Testis (tissue), 3 donors: Measurements from ENCODE around the gene PON2. TPM values are rescaled to one million over a fixed set of nuclear protein-coding genes. Genes with fewer than 3 reads are reported as not detected.
"Not testable (repeated sequence)": the region's sequence is repeated elsewhere in the genome, so short reads cannot be mapped to it uniquely, and the experiment has no call there.

Source experiments
- DNase-seq: peaks from one replicate; pipeline ENCODE4 v3.0.0-alpha.2; 2019
- H3K27ac ChIP-seq, 2 donors: fragments of 200-600 bp; sonication (generic); one replicate each; pipeline ENCODE4 v1.5.1; 2019
- H3K27me3 ChIP-seq: fragments of 200-600 bp; sonication (generic); one replicate; pipeline ENCODE4 v1.5.1; 2019
- H3K36me3 ChIP-seq: fragments of 200-600 bp; sonication (generic); one replicate; pipeline ENCODE4 v1.5.1; 2017; ENCODE audit warnings: low read depth; ENCODE audit errors: missing control alignments
- H3K4me1 ChIP-seq: fragments of 200-600 bp; sonication (generic); one replicate; pipeline ENCODE4 v1.5.1; 2019
- H3K4me3 ChIP-seq, 2 donors: fragments of 200-600 bp; sonication (generic); one replicate each; pipeline ENCODE4 v1.5.1; 2017 to 2019
- H3K9me3 ChIP-seq: fragments of 200-600 bp; sonication (generic); one replicate; pipeline ENCODE4 v1.5.1; 2017
- CTCF ChIP-seq, 3 experiments: fragments of 450-650 bp in 2 of 3; fragments of 200-600 bp in 1 of 3; sonication (generic) in 1 of 3; IDR thresholded peaks; one replicate each; pipeline ENCODE4 v1.5.1; 2016 to 2019; ENCODE audit warnings: antibody characterized with exemption in 3 of 3, mild to moderate bottlenecking in 2 of 3, moderate library complexity in 1 of 3
- POLR2A ChIP-seq: fragments of 450-650 bp; IDR thresholded peaks from one replicate; pipeline ENCODE4 v1.6.1; 2017; ENCODE audit warnings: antibody characterized with exemption, mild to moderate bottlenecking, moderate library complexity
- WGBS, 2 donors: methylation state at CpG; one replicate each; pipeline ENCODE4 v1.1.5; 2018; 5-methylcytosine and 5-hydroxymethylcytosine counted together
- intact Hi-C: fragments of 100-400 bp; cut with DNase I; formaldehyde crosslinking; loops from one replicate; pipeline ENCODE4 v1.15.1; 2023; ENCODE audit warnings: low total_unique reads
- polyA plus RNA-seq: library from polyadenylated mRNA; stranded (reverse); fragments of 350-450 nt; fragmentation: Illumina TruSeq; extraction: RNeasy Lipid Tissue Mini Kit (QIAGEN cat#74804); gene quantifications from one replicate; pipeline ENCODE4 v1.2.3, GENCODE V29; 2014; ENCODE audit warnings: low read depth, low replicate concordance; ENCODE audit not compliant: insufficient read depth
- total RNA-seq, 2 donors: library from RNA; depleted of rRNA; stranded (reverse); fragments of >200 nt; gene quantifications; one replicate each; pipeline ENCODE4 v1.2.3, GENCODE V29; 2016

PON2 gene
- total and polyA plus RNA-seq, 3 donors from 2014 or later = 53.4 to 138 (median 108) TPM

GRCh38 chr7:95467912-95468607, 33.2 kb upstream of the PON2 start:
- no peaks in the 10 kb centered on the region for H3K27me3 ChIP-seq
- no peaks in the 10 kb centered on the region for H3K9me3 ChIP-seq
- no peak overlapping the region for H3K4me3 ChIP-seq
- H3K36me3 ChIP-seq = no peaks in the 10 kb centered on the region
- H3K27ac ChIP-seq = no peak overlapping the region
- TF ChIP-seq POLR2A = no peak
- TF ChIP-seq CTCF (IDR thresholded peaks at IDR 0.05) = no peak
- no peaks in the 10 kb centered on the region for H3K4me1 ChIP-seq
- no peak for DNase-seq
- intact Hi-C loops = no loop called here
- WGBS, 2 donors = 92 to 97% methylated on average over 1 of the region's 1 CpG

GRCh38 chr7:95460653-95461052, 25.8 kb upstream of the PON2 start:
- H3K9me3 ChIP-seq, H3K36me3 ChIP-seq, H3K4me1 ChIP-seq, H3K4me3 ChIP-seq, H3K27me3 ChIP-seq, H3K27ac ChIP-seq, intact Hi-C loops, DNase-seq: not testable (repeated sequence)
- 96% methylated on average over 2 of the region's 2 CpGs; no CpG with 5 or more reads in 1 of the 2 donors for WGBS, 2 donors

GRCh38 chr7:95457947-95458346, 23.1 kb upstream of the PON2 start:
- intact Hi-C loops = no loop called here
- Histone ChIP-seq H3K27me3 (no peaks in the 10 kb centered on the region), H3K27ac (no peak overlapping the region), H3K36me3 (no peaks in the 10 kb centered on the region), H3K9me3 (no peaks in the 10 kb centered on the region), H3K4me1 (no peaks in the 10 kb centered on the region), H3K4me3 (no peak overlapping the region)
- TF ChIP-seq POLR2A = no peak
- TF ChIP-seq CTCF (IDR thresholded peaks at IDR 0.05) = no peak
- no peak for DNase-seq

DNA sequence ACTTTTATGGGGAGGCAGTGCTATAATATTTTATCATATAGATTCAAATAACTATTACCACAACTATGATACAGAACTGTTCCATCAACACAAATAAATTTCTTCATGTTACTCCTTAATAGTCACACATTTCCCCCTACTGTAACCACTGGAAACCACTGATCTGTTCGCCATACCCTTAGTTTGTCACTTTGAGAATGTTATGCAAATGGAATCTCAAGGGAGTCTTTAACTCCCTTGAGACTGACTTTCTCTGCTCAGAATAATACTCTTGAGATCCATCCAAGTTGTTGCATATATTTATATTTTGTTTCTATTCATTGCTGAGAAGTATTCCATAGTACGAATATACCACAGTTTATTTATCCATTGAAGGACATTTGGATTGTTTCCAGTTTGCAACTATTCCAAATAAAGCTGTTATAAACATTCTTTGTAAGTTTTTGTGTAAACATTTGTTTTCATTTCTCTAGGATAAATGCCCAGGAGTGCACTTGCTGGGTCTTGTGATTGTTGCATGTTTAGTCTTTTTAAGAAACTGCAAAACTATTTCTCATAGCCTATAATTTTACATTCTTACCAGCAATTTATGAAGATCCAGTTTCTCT, 19.7 kb upstream of the PON2 start:
- no peak for DNase-seq
- H3K9me3 ChIP-seq = no peaks in the 10 kb centered on the region
- H3K4me1 ChIP-seq = no peaks in the 10 kb centered on the region
- TF ChIP-seq POLR2A (no peak), CTCF (IDR thresholded peaks at IDR 0.05) (no peak)
- no peak overlapping the region for H3K27ac ChIP-seq
- no peaks in the 10 kb centered on the region for H3K27me3 ChIP-seq
- intact Hi-C loops = no loop called here
- H3K4me3 ChIP-seq = no peak overlapping the region
- 79 to 86% methylated on average over 2 of the region's 2 CpGs for WGBS, 2 donors
- no peaks in the 10 kb centered on the region for H3K36me3 ChIP-seq

- DNase-seq = no peak
- Histone ChIP-seq H3K4me1 (no peaks in the 10 kb centered on the region), H3K36me3 (no peaks in the 10 kb centered on the region), H3K27me3 (no peaks in the 10 kb centered on the region), H3K4me3 (no peak overlapping the region), H3K27ac (no peak overlapping the region), H3K9me3 (no peaks in the 10 kb centered on the region)
- intact Hi-C loops = no loop called here
- TF ChIP-seq CTCF (IDR thresholded peaks at IDR 0.05) = no peak
- no peak for TF ChIP-seq POLR2A
- WGBS, 2 donors = 95 to 98% methylated on average over 3 of the region's 3 CpGs
Measured at GRCh38 chr7:95446618-95447017, 11.8 kb upstream of the PON2 start.
